EL (cell line): ENCODE results near the gene ZFAND4.
"Not testable (repeated sequence)": the region's sequence is repeated elsewhere in the genome, so short reads cannot be mapped to it uniquely, and the experiment has no call there.

Source experiments
- DNase-seq: peaks from one replicate; pipeline ENCODE4 v3.0.0-alpha.2; 2016

Gene ZFAND4

DNA sequence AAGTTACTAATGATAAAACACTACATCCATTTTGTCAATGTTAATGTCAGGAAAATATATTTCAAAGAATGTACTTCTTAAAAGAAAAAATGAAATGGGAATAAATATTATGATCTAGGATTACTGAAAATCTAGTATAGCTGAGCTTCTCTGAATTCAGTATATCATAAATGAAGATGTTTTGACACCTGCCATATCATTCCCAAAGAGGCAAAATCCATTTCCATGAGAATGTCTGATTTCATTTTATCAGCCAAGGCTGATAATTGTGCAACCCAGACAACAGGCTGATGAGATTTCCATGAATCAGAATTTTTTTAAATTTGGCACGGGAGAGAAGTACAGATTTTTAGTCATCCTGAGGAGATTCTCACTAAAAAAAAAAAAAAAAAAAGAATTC, 32.5 kb downstream of the ZFAND4 start:
- no peak for DNase-seq

DNA sequence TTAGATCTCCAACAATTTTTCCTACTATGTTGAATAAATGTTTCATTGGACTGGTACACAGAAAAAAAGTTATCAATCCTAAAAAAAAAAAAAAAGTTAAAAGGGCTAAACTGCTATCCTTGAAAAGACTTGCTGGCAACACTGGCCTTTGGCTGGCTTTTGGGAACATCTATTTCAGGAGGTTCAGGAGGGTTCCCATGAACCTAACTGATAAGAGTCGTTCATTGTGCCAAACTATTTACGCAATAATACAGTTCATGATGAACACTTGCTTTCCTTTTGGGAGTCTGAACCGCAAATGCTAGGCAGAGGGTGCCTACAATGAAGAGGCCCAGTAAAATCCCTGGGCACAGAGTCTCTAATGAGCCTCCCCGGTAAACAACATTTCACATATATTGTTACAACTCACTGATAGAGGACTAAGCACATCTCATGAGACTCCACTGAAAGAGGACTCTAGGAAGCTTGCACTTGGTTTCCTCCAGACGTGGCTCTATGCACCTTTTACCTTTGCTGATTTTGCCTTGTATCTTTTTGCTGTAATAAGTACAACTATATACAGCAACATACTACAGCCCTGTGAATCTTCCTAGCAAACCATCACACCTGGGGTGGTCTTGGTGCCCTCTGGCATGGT, 45.0 kb downstream of the ZFAND4 start:
- no peak for DNase-seq

DNA sequence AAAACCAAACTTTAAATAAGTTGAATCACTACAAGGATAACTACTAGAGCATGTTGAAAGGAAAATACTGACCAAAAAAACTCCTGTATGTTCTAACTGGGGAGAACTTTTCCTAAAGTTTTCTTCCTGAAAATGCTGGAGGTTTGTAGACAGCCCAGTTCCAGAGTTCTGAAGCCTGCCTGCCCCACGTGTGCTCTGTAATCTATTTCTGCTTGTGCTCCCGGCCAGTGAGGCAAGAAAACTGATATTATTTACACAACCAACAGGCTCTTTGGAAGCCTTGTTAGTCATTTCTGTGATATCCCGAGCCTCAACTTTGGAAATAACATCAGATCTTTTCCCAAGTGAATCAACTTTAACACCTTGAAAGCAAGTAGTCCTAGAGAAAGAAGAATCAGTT, 46.7 kb downstream of the ZFAND4 start:
- DNase-seq: no peak

DNA sequence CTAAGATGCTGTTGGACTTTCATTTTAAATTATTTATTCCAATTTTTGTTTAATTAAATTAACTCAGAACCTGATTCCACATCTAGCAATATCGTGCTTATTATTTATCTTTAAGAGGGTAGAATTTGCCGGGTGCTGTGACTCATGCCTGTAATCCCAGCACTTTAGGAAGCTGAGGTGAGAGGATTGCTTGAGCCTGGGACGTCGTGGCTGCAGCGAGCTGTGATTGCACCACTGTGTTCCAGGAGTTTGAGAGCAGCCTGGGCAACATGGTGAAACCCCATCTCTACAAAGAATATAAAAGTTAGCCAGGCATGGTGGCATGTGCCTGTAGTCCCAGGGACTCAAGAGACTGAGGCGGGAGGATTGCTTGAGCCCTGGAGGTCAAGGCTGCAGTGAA, 47.8 kb downstream of the ZFAND4 start:
- no peak for DNase-seq

DNA sequence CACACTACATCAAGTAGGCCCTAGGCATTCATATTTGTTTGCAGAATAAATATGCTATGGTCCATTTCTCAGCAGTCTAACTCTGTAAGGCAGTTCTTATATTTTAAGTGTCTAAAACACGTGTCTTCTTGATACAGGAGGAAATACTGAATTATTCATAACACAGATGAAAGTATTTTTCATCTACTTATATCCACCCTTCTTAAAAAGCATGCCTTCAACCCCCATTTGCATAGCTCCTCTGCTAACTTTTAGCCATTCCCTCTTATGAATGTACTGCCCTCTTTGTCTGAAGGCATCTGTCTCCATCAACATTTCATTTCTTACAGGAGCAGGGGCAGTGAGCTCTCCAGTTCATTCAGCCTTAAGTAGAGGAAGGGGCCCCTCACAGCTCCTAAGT, 57.7 kb downstream of the ZFAND4 start:
- no peak for DNase-seq

DNA sequence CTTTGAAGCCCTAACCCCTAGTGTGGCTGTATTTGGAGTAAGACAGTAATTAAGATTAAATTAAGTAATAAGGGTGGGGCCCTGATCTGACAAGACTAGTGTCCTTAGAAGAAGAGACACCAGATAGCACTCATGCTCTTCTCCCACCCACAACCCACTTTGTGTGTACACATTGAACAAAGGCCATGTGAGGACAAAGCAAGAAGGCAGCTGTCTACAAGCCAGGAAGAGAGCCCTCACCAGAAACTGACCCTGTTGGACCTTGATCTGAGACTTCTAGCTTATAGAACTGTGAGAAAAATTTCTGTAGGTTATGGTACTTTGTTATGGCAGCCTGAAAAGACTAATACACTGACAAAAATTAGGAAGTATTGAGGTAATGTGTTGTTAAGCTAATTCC, 59.8 kb downstream of the ZFAND4 start:
- DNase-seq: no peak

DNA sequence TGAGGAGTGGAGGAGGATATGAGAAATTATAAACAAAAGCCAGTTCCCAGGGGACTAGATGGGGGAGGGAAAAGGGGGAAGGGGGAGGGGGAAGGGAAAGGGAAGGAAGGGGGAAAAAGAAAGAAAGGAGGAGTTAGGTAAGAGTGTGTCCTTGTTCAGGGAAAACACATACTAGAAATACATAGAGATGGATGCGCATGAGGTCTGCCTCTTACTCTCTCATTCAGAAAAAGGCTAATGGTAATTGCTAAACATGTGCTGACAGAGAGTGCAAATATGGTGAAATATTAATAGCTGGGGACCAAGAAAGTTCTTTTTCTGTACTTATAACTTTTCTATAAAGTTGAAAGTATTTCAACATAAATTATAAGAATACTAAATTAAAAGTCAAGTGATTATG, 64.5 kb downstream of the ZFAND4 start:
- DNase-seq: no peak

DNA sequence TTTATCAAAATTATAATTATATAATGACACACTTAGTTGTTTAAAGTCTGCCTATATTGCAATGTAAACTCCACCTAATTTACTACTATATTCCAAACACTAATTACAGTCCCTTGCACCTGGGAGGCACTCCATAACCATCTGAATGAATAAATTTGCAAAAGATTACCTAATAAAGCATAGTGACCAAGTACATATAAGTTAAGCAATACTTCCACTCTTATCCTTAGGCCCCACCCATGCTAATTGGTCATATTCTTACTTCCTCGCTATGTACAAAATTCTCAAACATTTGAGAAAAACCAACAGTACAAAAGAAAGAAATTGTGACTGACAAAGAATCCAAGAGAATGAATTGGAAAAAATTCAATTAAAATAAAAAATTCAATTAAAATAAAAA, 65.3 kb downstream of the ZFAND4 start:
- DNase-seq: no peak

DNA sequence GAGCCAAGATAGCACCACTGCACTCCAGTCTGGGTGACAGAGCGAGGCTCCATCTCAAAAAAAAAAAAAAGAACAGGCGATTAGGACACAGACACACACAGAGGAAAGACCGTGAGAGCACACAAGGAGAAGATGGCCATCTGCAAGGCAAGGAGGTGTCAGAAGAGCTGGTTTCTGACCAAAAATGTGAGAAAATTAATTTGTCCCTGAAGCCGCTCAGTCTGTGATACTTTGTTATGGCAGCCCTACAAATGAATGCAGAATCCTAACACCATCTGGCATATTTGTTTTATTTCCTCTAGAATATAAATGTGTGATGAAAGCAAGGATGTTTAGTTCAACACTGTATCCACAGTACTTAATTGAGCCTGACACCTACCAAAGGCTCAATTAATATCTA, 69.7 kb downstream of the ZFAND4 start:
- DNase-seq: no peak

DNA sequence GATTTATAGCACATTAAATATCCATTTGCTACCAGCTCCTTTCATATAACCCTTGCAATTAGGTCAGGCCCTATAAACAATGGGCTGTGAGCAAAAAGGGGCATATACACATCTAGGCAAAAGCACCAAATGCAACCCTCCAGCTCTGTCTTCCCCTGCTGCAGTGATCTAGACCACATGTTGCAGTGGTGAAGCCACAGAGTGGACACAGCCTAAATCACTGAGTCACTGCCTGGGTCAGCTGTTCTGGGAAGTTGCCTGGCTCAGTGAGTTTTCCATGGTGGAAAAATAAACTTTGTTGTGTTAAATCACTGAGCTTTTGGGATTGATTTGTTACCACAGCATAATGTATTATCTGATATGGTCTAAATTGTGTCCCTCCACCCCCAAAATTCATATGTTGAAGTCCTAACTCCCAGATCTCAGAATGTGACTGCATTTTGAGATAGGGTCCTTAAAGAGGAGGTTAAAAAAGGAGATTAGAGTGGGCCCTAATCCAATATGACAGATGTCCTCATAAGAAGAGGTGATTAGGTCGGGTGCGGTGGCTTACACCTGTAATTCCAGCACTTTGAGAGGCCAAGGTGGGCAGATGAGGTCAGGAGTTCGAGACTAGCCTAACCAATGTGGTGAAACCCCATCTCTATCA, 70.4 kb downstream of the ZFAND4 start:
- peak; percentile 32 for DNase-seq

DNA sequence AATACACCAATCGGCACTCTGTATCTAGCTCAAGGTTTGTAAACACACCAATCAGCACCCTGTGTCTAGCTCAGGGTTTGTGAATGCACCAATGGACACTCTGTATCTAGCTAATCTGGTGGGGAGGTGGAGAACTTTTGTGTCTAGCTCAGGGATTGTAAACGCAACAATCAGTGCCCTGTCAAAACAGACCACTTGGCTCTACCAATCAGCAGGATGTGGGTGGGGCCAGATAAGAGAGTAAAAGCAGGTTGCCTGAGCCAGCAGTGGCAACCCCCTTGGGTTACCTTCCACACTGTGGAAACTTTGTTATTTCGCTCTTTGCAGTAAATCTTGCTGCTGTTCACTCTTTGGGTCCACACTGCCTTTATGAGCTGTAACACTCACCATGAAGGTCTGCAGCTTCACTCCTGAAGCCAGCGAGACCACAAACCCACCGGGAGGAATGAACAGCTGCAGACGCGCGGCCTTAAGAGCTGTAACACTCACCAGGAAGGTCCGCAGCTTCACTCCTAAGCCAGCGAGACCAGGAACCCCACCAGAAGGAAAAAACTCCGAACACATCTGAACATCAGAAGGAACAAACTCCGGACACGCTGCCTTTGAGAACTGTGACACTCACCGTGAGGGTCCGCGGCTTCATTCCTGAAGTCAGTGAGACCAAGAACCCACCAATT, 71.2 kb downstream of the ZFAND4 start:
- DNase-seq: not testable (repeated sequence)

DNA sequence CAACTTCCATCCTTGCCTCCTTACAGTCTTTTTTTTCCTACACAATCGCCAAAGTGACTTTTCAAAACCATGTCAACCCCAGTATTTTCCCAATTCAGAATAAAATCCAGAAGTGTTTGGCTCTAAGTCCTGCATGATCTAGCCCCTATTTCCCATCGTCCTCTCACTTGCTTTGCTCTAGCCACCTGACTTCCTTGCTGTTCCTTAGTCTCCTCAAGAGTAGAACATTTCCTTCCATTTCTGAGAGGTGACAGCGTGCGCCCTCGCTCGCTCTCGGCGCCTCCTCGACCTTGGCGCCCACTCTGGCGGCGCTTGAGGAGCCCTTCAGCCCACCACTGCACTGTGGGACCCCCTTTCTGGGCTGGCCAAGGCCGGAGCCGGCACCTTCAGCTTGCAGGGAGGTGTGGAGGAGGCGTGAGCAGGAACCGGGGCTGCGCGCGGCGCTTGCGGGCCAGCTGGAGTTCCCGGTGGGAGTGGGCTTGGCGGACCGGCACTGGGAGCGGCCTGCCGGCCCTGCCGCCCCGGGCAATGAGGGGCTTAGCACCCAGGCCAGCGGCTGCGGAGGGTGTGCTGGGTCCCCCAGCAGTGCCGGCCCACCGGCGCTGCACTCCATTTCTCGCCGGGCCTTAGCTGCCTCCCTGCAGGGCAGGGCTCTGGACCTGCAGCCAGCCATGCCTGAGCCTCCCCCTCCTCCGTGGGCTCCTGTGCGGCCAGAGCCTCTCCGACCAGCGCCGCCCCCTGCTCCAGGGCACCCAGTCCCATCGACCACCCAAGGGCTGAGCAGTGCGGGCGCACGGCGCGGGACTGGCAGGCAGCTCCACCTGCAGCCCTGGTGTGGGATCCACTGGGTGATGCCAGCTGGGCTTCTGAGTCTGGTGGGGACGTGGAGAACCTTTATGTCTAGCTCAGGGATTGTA, 72.0 kb downstream of the ZFAND4 start:
- DNase-seq: not testable (repeated sequence)

DNA sequence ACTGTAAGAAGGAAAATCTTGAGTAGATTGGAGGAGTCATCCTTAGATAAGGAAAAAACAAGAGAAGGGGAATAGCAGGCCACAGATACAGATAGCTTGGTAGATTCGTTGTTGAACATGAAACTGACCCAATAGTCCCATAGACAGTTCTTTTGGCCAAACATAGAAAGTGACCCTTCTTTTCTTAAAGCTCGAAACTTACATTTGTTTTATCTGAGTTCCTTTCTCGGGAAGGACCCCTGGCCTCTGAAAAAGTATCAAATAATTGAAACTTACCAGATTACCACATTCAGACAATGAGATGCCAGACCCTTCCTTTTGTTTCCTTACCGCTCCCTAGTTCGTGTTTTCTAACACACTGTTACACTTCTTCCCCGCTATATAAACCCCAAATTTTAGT, 72.9 kb downstream of the ZFAND4 start:
- no peak for DNase-seq

DNA sequence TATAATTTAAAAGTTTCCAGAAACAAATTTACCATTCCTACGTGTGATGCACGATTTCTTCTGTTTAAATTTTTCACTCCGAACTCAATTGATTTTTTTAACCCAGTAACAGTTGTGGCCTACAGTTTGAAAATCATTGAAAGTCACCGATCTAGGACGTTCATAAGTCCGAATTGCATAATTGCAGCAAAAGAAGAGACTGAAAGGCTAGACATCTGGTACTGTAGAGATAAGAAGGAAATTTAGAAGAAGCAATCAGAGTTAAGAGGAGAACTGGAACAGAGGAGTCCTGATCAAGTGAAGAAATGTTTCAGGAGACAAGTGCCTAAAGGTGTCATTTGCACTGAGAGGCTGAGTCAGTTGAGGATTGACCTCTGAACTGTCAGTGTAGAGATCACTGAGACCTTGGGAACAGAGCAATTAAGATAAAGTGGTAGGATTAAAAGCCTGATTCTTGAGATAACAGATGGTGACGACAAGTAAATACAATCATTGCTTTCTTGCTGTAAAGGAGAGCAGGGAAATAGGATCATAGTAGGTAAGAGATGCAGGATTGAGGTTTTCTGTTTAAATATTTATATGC, 73.5 kb downstream of the ZFAND4 start:
- DNase-seq: no peak

DNA sequence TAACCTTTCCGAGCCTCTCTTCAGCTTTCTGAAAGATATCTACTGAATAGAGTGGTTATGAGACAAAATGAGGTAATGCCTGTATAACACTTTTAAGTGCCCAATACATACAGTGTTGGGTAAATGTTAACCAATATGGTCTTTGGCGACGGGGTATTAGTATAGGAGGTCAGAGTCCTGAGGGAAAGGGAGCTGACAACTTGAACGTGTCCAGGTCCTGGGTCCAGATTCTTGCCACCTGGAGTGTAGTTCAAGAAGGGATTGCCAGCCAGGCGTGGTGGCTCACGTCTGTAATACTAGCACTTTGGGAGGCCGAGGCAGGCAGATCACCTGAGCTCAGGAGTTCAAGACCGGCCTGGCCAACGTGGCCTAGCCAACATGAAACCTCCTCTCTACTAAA, 76.0 kb downstream of the ZFAND4 start:
- DNase-seq: no peak

DNA sequence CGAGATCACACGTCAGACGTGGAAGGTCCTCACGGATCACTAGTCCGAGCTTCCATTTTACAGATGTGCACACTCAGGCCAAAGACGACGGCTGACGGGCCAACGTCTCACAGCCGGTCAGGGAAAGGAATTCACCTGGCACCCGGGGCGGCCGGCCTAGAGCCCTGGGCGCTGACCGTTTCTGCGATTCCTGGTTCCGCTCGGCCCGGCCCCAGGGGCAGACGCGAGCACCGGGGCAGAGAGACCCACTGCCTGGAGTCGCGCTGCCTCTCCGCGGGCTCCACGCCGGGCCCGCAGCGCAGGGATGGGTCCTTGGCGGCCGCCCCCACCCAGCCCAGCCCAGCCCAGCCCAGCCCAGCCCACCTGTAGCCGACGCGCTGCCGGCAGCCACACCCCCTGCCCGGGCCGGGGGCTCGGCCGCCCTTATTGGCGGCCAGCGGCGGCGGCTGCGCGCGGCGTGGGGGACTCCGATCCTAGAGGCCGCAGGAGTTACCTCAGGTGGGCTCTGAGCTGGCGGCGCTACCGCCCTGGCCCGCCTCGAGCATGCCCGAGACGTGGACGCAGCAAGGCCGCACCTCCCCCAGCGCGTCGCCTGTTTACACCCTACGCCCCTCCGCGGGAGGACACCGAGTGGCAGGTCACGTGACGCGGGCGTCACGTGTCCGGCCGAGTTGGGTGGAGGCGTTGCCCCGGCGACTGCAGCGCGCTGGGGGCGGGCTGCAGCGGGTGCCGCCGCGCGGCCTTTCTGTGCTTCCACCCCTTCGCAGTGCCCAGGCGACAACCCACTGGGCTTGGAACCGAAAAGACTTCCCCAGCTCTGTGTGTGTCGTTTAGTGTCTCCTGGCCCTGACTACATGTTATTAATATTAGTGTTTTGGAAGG, 78.1 kb downstream of the ZFAND4 start:
- DNase-seq: peak; percentile 89

DNA sequence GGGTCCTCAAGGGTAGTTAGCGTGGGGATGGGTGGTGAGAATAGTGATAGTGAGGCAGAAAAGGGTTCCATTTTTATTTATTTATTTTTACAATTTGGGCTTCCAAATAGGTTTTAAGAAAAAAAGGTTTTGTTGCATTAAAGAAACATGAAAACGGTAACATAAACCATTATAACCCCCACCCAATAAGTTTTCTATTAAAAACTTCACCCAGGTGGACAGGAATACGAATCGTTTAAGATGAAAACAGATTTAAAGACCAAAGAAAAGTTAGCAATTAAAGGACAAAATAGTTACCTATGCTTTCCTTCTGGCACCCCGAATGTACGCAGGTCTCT, 78.7 kb downstream of the ZFAND4 start:
- DNase-seq: no peak

DNA sequence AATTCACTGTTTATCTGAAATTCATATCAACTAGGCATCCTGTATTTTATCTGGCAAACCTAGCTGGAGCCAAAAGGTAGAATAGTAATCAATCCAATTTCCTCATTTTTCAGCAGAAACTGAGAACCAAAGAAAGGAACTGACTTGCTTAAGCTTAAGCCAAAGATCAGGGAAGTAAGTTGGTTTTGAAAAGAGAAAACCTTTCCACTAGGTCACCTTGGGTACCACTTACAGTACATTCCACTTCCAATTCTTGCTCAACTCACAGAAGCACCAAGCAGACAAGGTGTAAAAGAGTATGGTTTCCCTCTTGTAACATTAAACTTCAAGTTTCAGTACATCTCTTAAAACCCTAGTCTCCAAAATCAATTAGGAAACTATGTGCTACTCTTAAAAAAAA, 79.6 kb downstream of the ZFAND4 start:
- no peak for DNase-seq

DNA sequence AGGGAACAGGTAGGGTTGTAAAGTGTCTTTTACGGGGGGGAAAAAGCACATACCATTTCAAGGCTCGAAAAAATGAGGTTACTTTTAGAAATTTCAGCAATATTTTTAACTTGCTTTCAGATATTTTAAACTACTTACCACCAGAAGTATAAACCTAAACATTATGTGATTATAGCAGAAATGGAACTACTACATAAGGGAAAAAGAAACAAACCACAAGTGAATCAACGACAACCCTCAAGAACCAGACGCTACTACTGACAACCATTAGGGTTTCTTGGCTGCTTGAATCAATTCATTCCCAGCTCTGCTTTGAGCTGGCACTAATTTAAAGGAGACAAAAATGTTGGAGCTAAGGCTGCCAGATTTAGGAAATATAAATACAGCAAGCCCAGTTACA, 80.1 kb downstream of the ZFAND4 start:
- no peak for DNase-seq

DNA sequence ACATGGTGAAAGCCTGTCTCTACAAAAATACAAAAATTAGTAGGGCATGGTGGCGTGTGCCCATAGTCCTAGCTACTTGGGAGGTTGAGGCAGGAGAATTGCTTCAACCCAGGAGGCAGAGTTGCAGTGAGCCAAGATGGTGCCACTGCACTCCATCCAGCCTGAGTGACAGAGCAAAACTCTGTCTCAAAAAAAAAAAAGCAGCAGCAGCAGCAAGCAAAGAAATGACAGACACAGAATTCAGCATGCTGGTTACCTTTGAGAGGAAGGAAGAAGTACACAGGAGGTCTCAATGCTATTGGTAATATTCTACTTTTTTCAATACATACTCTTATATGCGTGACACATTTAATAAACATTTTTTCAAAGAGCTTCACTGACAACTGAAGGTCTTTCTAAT, 81.3 kb downstream of the ZFAND4 start:
- DNase-seq: no peak

DNA sequence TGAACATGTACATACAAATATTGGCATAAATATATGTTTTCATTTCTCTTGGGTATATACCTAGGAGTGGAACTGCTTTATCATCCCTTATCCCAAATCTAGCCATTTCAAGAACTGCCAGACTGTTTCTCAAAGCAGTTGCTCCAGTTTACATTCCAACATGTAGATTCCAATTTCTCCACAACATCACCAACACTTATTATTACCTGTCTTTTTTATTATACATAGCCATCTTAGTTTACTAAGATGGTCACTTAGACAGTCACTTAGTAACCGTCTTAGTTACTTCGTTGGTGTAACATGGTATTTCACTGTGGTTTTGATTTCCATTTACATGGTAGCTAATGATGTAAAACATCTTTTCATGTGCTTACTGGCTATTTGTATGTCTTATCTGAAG, 82.7 kb downstream of the ZFAND4 start:
- no peak for DNase-seq

DNA sequence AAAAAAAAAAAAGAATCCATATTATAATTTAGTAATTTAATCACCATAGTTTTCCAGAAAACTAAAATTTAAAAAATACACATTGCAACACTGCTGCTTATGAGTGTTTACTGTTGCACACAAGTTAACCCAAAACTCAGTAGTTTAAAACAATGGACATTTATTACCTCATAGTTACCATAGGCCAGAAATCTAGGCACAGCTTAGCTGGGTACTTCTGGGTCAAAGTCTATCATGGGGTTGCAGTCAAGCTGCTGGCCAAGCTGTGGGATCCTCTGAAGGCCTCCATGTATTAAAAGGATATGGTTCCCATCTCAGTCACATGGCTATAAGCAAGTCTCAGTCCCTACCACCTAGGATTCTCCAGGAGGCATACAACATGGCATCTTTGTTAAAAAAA, 83.6 kb downstream of the ZFAND4 start:
- DNase-seq: no peak
